ENCODE results near the gene GRIN2A. TPM values are rescaled to one million over a fixed set of nuclear protein-coding genes. Genes with fewer than 3 reads are reported as not detected.

The GRIN2A gene
- total and polyA plus RNA-seq, 2 donors (not counting 3 experiments of a cell fraction or from before 2014, with no cell fraction given): not detected

DNA sequence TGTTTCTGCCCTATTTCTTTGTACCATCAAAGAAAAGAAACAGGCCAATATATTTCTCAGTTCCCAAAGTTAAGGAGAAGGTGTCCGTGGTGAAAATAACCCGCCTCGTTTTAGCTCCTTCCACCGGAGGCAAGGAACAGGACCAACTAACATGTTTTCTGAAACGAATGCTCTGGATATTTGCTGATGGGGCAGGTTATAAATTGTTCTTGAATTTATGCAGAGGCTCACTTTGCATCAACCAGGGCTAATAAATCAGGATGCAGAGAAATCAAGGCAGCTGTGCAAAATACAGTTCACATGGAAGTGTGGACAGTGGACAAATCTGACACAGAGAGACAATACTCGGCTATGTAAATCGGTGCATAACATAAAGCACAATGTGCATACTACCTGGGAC is 189.8 kb downstream of the GRIN2A start:
- Histone ChIP-seq H3K79me2 (ENCODE audit: control insufficient read depth, insufficient read depth, low read length) (no peaks in the 10 kb centered on the region), H3K27me3 (ENCODE audit: control insufficient read depth in 2 of 2, insufficient read depth in 2 of 2, low read length in 2 of 2) (no peaks in the 10 kb centered on the region), H3K9me3 (replicated peaks; ENCODE audit: control insufficient read depth, insufficient read depth, low read length) (no peaks in the 10 kb centered on the region), H2AFZ (ENCODE audit: low read depth, low read length) (no peak overlapping the region), H3K27ac (ENCODE audit: insufficient read depth, low read depth, low read length) (no peak overlapping the region), H3K9me1 (replicated peaks; ENCODE audit: control insufficient read depth, extremely low read depth, insufficient read depth, low read length) (no peaks in the 10 kb centered on the region), H4K20me1 (replicated peaks; ENCODE audit: control insufficient read depth, extremely low read depth, insufficient read depth, low read length) (no peaks in the 10 kb centered on the region), H3K36me3 (ENCODE audit: control insufficient read depth in 2 of 2, extremely low read depth in 1 of 2, insufficient read depth in 2 of 2, low read length in 2 of 2) (no peaks in the 10 kb centered on the region), H3K4me3 (replicated peaks in 1 of 3; ENCODE audit: insufficient read depth in 1 of 3, low read depth in 1 of 3, low read length in 3 of 3) (no peak overlapping the region), H3K9ac (replicated peaks; ENCODE audit: extremely low read depth, insufficient read depth, low read length) (no peak overlapping the region), H3K4me1 (ENCODE audit: control insufficient read depth, extremely low read depth, insufficient read depth, low read length) (no peaks in the 10 kb centered on the region), H3K4me2 (ENCODE audit: insufficient read depth, low read length) (no peak overlapping the region)
- ChIA-PET POLR2A (no interaction called here), CTCF (no interaction called here)
- intact Hi-C loops (cut with micrococcal nuclease) (no loop called here), dilution Hi-C loops (cut with MboI; ENCODE audit: extremely low pct_ligation_motif_present, low sequenced_read_pairs) (no loop called here)
- FAIRE-seq (no peak), DNase-seq (ENCODE audit: low read depth, low spot score) (no peak)
- TF ChIP-seq JUN (IDR thresholded peaks at IDR 0.05; ENCODE audit: borderline replicate concordance, insufficient read depth, insufficient read length, low read depth) (no peak), POLR2AphosphoS5 (IDR thresholded peaks at IDR 0.05; ENCODE audit: insufficient read depth, low read depth, low read length) (no peak), MYC (IDR thresholded peaks at IDR 0.05; ENCODE audit: low read depth, low read length) (no peak), EZH2 (IDR thresholded peaks at IDR 0.05; ENCODE audit: borderline replicate concordance, low read depth, low read length, severe bottlenecking) (no peak), FOS (IDR thresholded peaks at IDR 0.05; ENCODE audit: borderline replicate concordance, insufficient read depth, low read length) (no peak)
- TF ChIP-seq, protein P1, sequence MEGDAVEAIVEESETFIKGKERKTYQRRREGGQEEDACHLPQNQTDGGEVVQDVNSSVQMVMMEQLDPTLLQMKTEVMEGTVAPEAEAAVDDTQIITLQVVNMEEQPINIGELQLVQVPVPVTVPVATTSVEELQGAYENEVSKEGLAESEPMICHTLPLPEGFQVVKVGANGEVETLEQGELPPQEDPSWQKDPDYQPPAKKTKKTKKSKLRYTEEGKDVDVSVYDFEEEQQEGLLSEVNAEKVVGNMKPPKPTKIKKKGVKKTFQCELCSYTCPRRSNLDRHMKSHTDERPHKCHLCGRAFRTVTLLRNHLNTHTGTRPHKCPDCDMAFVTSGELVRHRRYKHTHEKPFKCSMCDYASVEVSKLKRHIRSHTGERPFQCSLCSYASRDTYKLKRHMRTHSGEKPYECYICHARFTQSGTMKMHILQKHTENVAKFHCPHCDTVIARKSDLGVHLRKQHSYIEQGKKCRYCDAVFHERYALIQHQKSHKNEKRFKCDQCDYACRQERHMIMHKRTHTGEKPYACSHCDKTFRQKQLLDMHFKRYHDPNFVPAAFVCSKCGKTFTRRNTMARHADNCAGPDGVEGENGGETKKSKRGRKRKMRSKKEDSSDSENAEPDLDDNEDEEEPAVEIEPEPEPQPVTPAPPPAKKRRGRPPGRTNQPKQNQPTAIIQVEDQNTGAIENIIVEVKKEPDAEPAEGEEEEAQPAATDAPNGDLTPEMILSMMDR (IDR thresholded peaks at IDR 0.05; ENCODE audit: extremely low read depth in 1 of 2, insufficient read depth in 1 of 2, low read depth in 1 of 2, low read length in 2 of 2): no peak
- BruUV-seq (replicated peaks): no TSS peak

DNA sequence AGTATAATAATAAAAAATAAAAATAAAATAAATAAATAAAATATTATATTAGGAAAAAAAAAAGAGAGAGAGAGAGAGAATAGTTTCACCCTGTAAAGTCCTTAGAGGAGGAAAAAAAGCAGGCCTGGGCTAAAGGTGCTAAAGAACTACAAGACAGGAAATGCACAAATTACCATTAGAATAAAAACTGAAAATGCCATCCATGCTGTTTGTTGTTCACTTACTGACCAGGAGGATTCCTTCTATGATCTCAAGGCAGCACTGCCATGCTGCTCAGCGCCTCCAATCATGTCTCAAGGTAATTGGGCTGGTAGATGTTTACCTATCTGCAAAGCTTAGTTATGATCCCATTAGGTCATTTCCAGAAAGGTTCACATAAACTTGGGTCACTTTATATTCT is 201.2 kb downstream of the GRIN2A start:
- dilution Hi-C loops (cut with MboI; ENCODE audit: extremely low pct_ligation_motif_present, low sequenced_read_pairs): no loop called here
- H4K20me1 ChIP-seq (replicated peaks; ENCODE audit: control insufficient read depth, extremely low read depth, insufficient read depth, low read length): no peaks in the 10 kb centered on the region
- no peak overlapping the region for H3K27ac ChIP-seq (ENCODE audit: insufficient read depth, low read depth, low read length)
- ChIA-PET CTCF (no interaction called here), POLR2A (no interaction called here)
- H3K9me3 ChIP-seq (replicated peaks; ENCODE audit: control insufficient read depth, insufficient read depth, low read length): no peaks in the 10 kb centered on the region
- no peaks in the 10 kb centered on the region for H3K79me2 ChIP-seq (ENCODE audit: control insufficient read depth, insufficient read depth, low read length)
- H3K4me1 ChIP-seq (ENCODE audit: control insufficient read depth, extremely low read depth, insufficient read depth, low read length): no peaks in the 10 kb centered on the region
- FAIRE-seq (no peak), DNase-seq (ENCODE audit: low read depth, low spot score) (no peak)
- no peak overlapping the region for H3K4me3 ChIP-seq (replicated peaks in 1 of 3; ENCODE audit: insufficient read depth in 1 of 3, low read depth in 1 of 3, low read length in 3 of 3)
- no TSS peak for BruUV-seq (replicated peaks)
- no peak overlapping the region for H3K4me2 ChIP-seq (ENCODE audit: insufficient read depth, low read length)
- no peak overlapping the region for H2AFZ ChIP-seq (ENCODE audit: low read depth, low read length)
- no peaks in the 10 kb centered on the region for H3K27me3 ChIP-seq (ENCODE audit: control insufficient read depth in 2 of 2, insufficient read depth in 2 of 2, low read length in 2 of 2)
- no peaks in the 10 kb centered on the region for H3K9me1 ChIP-seq (replicated peaks; ENCODE audit: control insufficient read depth, extremely low read depth, insufficient read depth, low read length)
- no peak overlapping the region for H3K9ac ChIP-seq (replicated peaks; ENCODE audit: extremely low read depth, insufficient read depth, low read length)
- H3K36me3 ChIP-seq (ENCODE audit: control insufficient read depth in 2 of 2, extremely low read depth in 1 of 2, insufficient read depth in 2 of 2, low read length in 2 of 2): no peaks in the 10 kb centered on the region
- intact Hi-C loops (cut with micrococcal nuclease): no loop called here
- TF ChIP-seq GATA2 (IDR thresholded peaks at IDR 0.05; ENCODE audit: insufficient read depth, insufficient read length, low read depth, low read length) (no peak), EZH2 (IDR thresholded peaks at IDR 0.05; ENCODE audit: borderline replicate concordance, low read depth, low read length, severe bottlenecking) (no peak), MYC (IDR thresholded peaks at IDR 0.05; ENCODE audit: low read depth, low read length) (no peak), POLR2A (IDR thresholded peaks at IDR 0.05; ENCODE audit: low read depth, low read length) (no peak), POLR2AphosphoS5 (IDR thresholded peaks at IDR 0.05; ENCODE audit: insufficient read depth, low read depth, low read length) (no peak), JUN (IDR thresholded peaks at IDR 0.05; ENCODE audit: borderline replicate concordance, insufficient read depth, insufficient read length, low read depth) (no peak), FOS (IDR thresholded peaks at IDR 0.05; ENCODE audit: borderline replicate concordance, insufficient read depth, low read length) (no peak)
- TF ChIP-seq, protein P1 (IDR thresholded peaks at IDR 0.05; ENCODE audit: extremely low read depth in 1 of 2, insufficient read depth in 1 of 2, low read depth in 1 of 2, low read length in 2 of 2): no peak
- TF ChIP-seq, protein P2, sequence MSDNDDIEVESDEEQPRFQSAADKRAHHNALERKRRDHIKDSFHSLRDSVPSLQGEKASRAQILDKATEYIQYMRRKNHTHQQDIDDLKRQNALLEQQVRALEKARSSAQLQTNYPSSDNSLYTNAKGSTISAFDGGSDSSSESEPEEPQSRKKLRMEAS (IDR thresholded peaks at IDR 0.05; ENCODE audit: insufficient read depth, insufficient read length): no peak
